KMS-11 (cell line): ENCODE measurements around the gene ELMOD1.

Source experiments
- H2AFZ ChIP-seq: fragments of 200-600 bp; sonication (generic); 2 replicates; pipeline ENCODE4 v1.6.1; 2016; ENCODE audit warnings: antibody characterized with exemption, mixed run types, low read depth
- H3K27ac ChIP-seq: fragments of 200-600 bp; sonication (generic); 2 replicates; pipeline ENCODE4 v1.6.1; 2016; ENCODE audit warnings: mild to moderate bottlenecking, mixed run types
- H3K27me3 ChIP-seq: fragments of 200-600 bp; sonication (generic); 2 replicates; pipeline ENCODE4 v1.6.1; 2017; ENCODE audit warnings: mild to moderate bottlenecking, low read depth, mixed run types, moderate library complexity; ENCODE audit not compliant: insufficient read depth
- H3K36me3 ChIP-seq: fragments of 200-600 bp; sonication (generic); 2 replicates; pipeline ENCODE4 v1.6.1; 2017; ENCODE audit warnings: mild to moderate bottlenecking, mixed run types; ENCODE audit not compliant: insufficient read depth
- H3K4me1 ChIP-seq: fragments of 200-600 bp; sonication (generic); 2 replicates; pipeline ENCODE4 v1.6.1; 2016; ENCODE audit warnings: mild to moderate bottlenecking, low read depth, mixed run types; ENCODE audit not compliant: poor library complexity, severe bottlenecking
- H3K4me2 ChIP-seq: fragments of 200-600 bp; sonication (generic); 2 replicates; pipeline ENCODE4 v1.7.0; 2016; ENCODE audit warnings: mild to moderate bottlenecking, mixed run types
- H3K4me3 ChIP-seq: fragments of 200-600 bp; sonication (generic); IDR thresholded peaks from 2 replicates; pipeline ENCODE4 v1.6.1; 2017; ENCODE audit warnings: low read depth, low read length, mixed read lengths; ENCODE audit not compliant: insufficient read depth
- H3K79me2 ChIP-seq: fragments of 200-600 bp; sonication (generic); 2 replicates; pipeline ENCODE4 v1.6.1; 2016; ENCODE audit warnings: low read depth, mixed run types; ENCODE audit not compliant: insufficient read depth
- H3K9ac ChIP-seq: fragments of 200-600 bp; sonication (generic); 2 replicates; pipeline ENCODE4 v1.6.1; 2016; ENCODE audit warnings: mild to moderate bottlenecking, mixed run types
- H4K20me1 ChIP-seq: fragments of 200-600 bp; sonication (generic); 2 replicates; pipeline ENCODE4 v1.6.1; 2016; ENCODE audit warnings: mild to moderate bottlenecking, mixed run types; ENCODE audit not compliant: insufficient read depth
- CTCF ChIP-seq: fragments of 200-600 bp; sonication (generic); conservative IDR thresholded peaks from 2 replicates; pipeline ENCODE4 v1.6.1; 2017; ENCODE audit warnings: low read depth, mild to moderate bottlenecking, antibody characterized with exemption, low read length, moderate library complexity, mixed read lengths

ELMOD1 gene

GRCh38 chr11:107651672-107652071 lies 60.7 kb downstream of the ELMOD1 start:
- Histone ChIP-seq H4K20me1 (no peaks in the 10 kb centered on the region), H2AFZ (no peak overlapping the region), H3K9ac (no peak overlapping the region), H3K27me3 (no peaks in the 10 kb centered on the region), H3K36me3 (no peaks in the 10 kb centered on the region), H3K4me3 (no peak overlapping the region), H3K27ac (no peak overlapping the region), H3K4me1 (no peaks in the 10 kb centered on the region), H3K79me2 (no peaks in the 10 kb centered on the region), H3K4me2 (no peak overlapping the region)
- TF ChIP-seq CTCF, result no peak

- Histone ChIP-seq H3K4me3 (no peak overlapping the region), H3K4me1 (no peaks in the 10 kb centered on the region), H2AFZ (no peak overlapping the region), H3K79me2 (no peaks in the 10 kb centered on the region), H4K20me1 (no peaks in the 10 kb centered on the region), H3K36me3 (no peaks in the 10 kb centered on the region), H3K27me3 (no peaks in the 10 kb centered on the region), H3K9ac (no peak overlapping the region), H3K4me2 (no peak overlapping the region), H3K27ac (no peak overlapping the region)
- TF ChIP-seq CTCF, result no peak
Measured at GRCh38 chr11:107653076-107653475, 62.1 kb downstream of the ELMOD1 start.

GRCh38 chr11:107655602-107656001 lies 64.7 kb downstream of the ELMOD1 start:
- no peak overlapping the region for H3K4me3 ChIP-seq
- H3K27ac ChIP-seq, result no peak overlapping the region
- H3K27me3 ChIP-seq, result no peaks in the 10 kb centered on the region
- H3K9ac ChIP-seq, result no peak overlapping the region
- H3K36me3 ChIP-seq, result no peaks in the 10 kb centered on the region
- H2AFZ ChIP-seq, result no peak overlapping the region
- H4K20me1 ChIP-seq, result no peaks in the 10 kb centered on the region
- H3K4me1 ChIP-seq, result no peaks in the 10 kb centered on the region
- H3K4me2 ChIP-seq, result no peak overlapping the region
- TF ChIP-seq CTCF, result no peak
- H3K79me2 ChIP-seq, result no peaks in the 10 kb centered on the region

GRCh38 chr11:107659310-107659709 lies 68.4 kb downstream of the ELMOD1 start:
- Histone ChIP-seq H2AFZ (no peak overlapping the region), H3K4me1 (no peaks in the 10 kb centered on the region), H3K27ac (no peak overlapping the region), H3K9ac (no peak overlapping the region), H4K20me1 (no peaks in the 10 kb centered on the region), H3K4me3 (no peak overlapping the region), H3K27me3 (no peaks in the 10 kb centered on the region), H3K36me3 (no peaks in the 10 kb centered on the region), H3K79me2 (no peaks in the 10 kb centered on the region), H3K4me2 (no peak overlapping the region)
- no peak for TF ChIP-seq CTCF
